HG02678 (cell line): Measurements from ENCODE around the gene SYT8.

ENCODE experiments used
- ATAC-seq: cut with Tn5 transposase; IDR thresholded peaks from one replicate; pipeline ENCODE4 v1.9.1; 2021; ENCODE audit warnings: mild to moderate bottlenecking, moderate library complexity; ENCODE audit not compliant: unreplicated experiment

The SYT8 gene

GRCh38 chr11:1817511-1817910 is 17.3 kb upstream of the SYT8 start:
- no peak for ATAC-seq

GRCh38 chr11:1819074-1819473 is 15.7 kb upstream of the SYT8 start:
- ATAC-seq = no peak

- ATAC-seq = no peak
Observed at GRCh38 chr11:1820463-1821325, 14.1 kb upstream of the SYT8 start.

GRCh38 chr11:1821562-1821961 is 13.2 kb upstream of the SYT8 start:
- ATAC-seq = no peak

GRCh38 chr11:1822648-1823375 is 12.0 kb upstream of the SYT8 start:
- ATAC-seq = no peak

- no peak for ATAC-seq
Observed at GRCh38 chr11:1823376-1824220, 11.2 kb upstream of the SYT8 start.

- ATAC-seq = no peak
Observed at GRCh38 chr11:1824221-1825038, 10.4 kb upstream of the SYT8 start.

GRCh38 chr11:1825039-1825740 is 9.6 kb upstream of the SYT8 start:
- ATAC-seq = no peak

GRCh38 chr11:1825785-1826451 is 8.9 kb upstream of the SYT8 start:
- no peak for ATAC-seq

- no peak for ATAC-seq
Observed at GRCh38 chr11:1826552-1827094, 8.2 kb upstream of the SYT8 start.

GRCh38 chr11:1827095-1827813 is 7.5 kb upstream of the SYT8 start:
- no peak for ATAC-seq

- no peak for ATAC-seq
Observed at GRCh38 chr11:1827931-1828330, 6.9 kb upstream of the SYT8 start.

- ATAC-seq = no peak
Observed at GRCh38 chr11:1828542-1828941, 6.2 kb upstream of the SYT8 start.

GRCh38 chr11:1829039-1829820 is 5.6 kb upstream of the SYT8 start:
- ATAC-seq = no peak

GRCh38 chr11:1830004-1830321 is 4.8 kb upstream of the SYT8 start:
- no peak for ATAC-seq

GRCh38 chr11:1830322-1831223 is 4.2 kb upstream of the SYT8 start:
- ATAC-seq = no peak
